Natural killer cell (primary cell): ENCODE data around the gene ST6GALNAC2. TPM values are rescaled to one million over a fixed set of nuclear protein-coding genes. Genes with fewer than 3 reads are reported as not detected.
"Not testable (repeated sequence)": the region's sequence is repeated elsewhere in the genome, so short reads cannot be mapped to it uniquely, and the experiment has no call there.

Source experiments
- ATAC-seq, 3 donors: fragments of 150-1000 bp in 2 of 3; fragments of 200-7000 bp in 1 of 3; cut with Tn5 transposase; 1 replicate in 1 of 3; 2 replicates in 2 of 3; pipeline ENCODE4 v1.10.0; 2021; ENCODE audit warnings: mild to moderate bottlenecking in 2 of 3, moderate library complexity in 2 of 3
- DNase-seq, 2 donors: peaks; one replicate each; pipeline versions ENCODE4 v3.0.0 to v3.0.0-alpha.2; 2013 to 2021; ENCODE audit warnings: mixed read lengths in 1 of 2
- H3K27ac ChIP-seq: one replicate; pipeline ENCODE4 v1.5.1; 2013; ENCODE audit warnings: mild to moderate bottlenecking, low read length
- H3K27me3 ChIP-seq: one replicate; pipeline ENCODE4 v1.6.1; 2013; ENCODE audit warnings: low read length; ENCODE audit not compliant: control insufficient read depth, insufficient read depth
- H3K36me3 ChIP-seq: one replicate; pipeline ENCODE4 v1.6.1; 2013; ENCODE audit warnings: low read length; ENCODE audit not compliant: control insufficient read depth, insufficient read depth
- H3K4me1 ChIP-seq: one replicate; pipeline ENCODE4 v1.6.1; 2013; ENCODE audit warnings: low read length; ENCODE audit not compliant: control insufficient read depth, insufficient read depth
- H3K4me3 ChIP-seq: one replicate; pipeline ENCODE4 v1.5.1; 2013; ENCODE audit warnings: low read length
- H3K9me3 ChIP-seq: one replicate; pipeline ENCODE4 v1.6.1; 2013; ENCODE audit warnings: low read length; ENCODE audit not compliant: control insufficient read depth, insufficient read depth
- H3K27ac Mint-ChIP-seq, 2 donors: one replicate each; pipeline ENCODE4 v1.8.0; 2022; ENCODE audit warnings: mild to moderate bottlenecking in 2 of 2, mixed read lengths in 2 of 2, moderate library complexity in 1 of 2
- H3K27me3 Mint-ChIP-seq, 2 donors: one replicate each; pipeline ENCODE4 v1.8.0; 2022; ENCODE audit warnings: low read depth in 2 of 2, mixed read lengths in 2 of 2
- H3K36me3 Mint-ChIP-seq: one replicate; pipeline ENCODE4 v1.8.0; 2022; ENCODE audit warnings: mixed read lengths
- H3K4me1 Mint-ChIP-seq, 2 donors: one replicate each; pipeline ENCODE4 v1.8.0; 2022; ENCODE audit warnings: mixed read lengths in 2 of 2
- H3K4me3 Mint-ChIP-seq: one replicate; pipeline ENCODE4 v1.8.0; 2022; ENCODE audit warnings: mild to moderate bottlenecking, moderate library complexity, mixed read lengths
- H3K9me3 Mint-ChIP-seq, 2 donors: one replicate each; pipeline ENCODE4 v1.8.0; 2022; ENCODE audit warnings: mixed read lengths in 2 of 2
- CTCF ChIP-seq: fragments of 200-600 bp; IDR thresholded peaks from one replicate; pipeline ENCODE4 v1.8.0; 2022; ENCODE audit warnings: antibody characterized with exemption
- WGBS: methylation state at CpG from one replicate; pipeline ENCODE4 v1.1.7; 2013; ENCODE audit warnings: missing lambda C conversion rate; ENCODE audit not compliant: insufficient coverage; 5-methylcytosine and 5-hydroxymethylcytosine counted together
- intact Hi-C: fragments of 100-400 bp; cut with micrococcal nuclease; formaldehyde crosslinking; loops from one replicate; pipeline ENCODE4 v1.14.2; 2022
- total RNA-seq, 4 donors: library from RNA; stranded (reverse); fragments of 120-200 nt in 1 of 4; gene quantifications; one replicate each; pipeline versions ENCODE4 v1.2.3 to v1.2.4, GENCODE V29; 2013 to 2022

Gene ST6GALNAC2
- total RNA-seq, 3 donors from 2014 or later (not counting 1 experiment from before 2014, with no cell fraction given): 0.65 TPM; not detected in 2

- Mint-ChIP-seq H3K4me3 (no peak overlapping the region), H3K9me3 (no peaks in the 10 kb centered on the region), H3K27ac (no peak overlapping the region), H3K4me1 (peaks cover 32 to 34% of the 10 kb centered on the region in 2 donors), H3K27me3 (no peaks in the 10 kb centered on the region), H3K36me3 (no peaks in the 10 kb centered on the region)
- Histone ChIP-seq H3K27me3 (no peaks in the 10 kb centered on the region), H3K4me3 (no peak overlapping the region), H3K36me3 (peaks cover 20% of the 10 kb centered on the region), H3K4me1 (peaks cover 38% of the 10 kb centered on the region), H3K27ac (no peak overlapping the region), H3K9me3 (no peaks in the 10 kb centered on the region)
- ATAC-seq (no peak), DNase-seq (peak in 1 of 2 donors; percentile 20)
- WGBS: 80% methylated on average over 10 of the region's 10 CpGs
- intact Hi-C loops: no loop called here
- TF ChIP-seq CTCF: no peak
Observed at GRCh38 chr17:76560036-76560876, 25.4 kb downstream of the ST6GALNAC2 start.

GRCh38 chr17:76559460-76559859 is 26.2 kb downstream of the ST6GALNAC2 start:
- intact Hi-C loops: loop anchor here (2.0 to 5.0 kb wide), 3 partner anchors 65 to 158 kb away; no protein-coding TSS in a partner anchor
- H3K9me3 Mint-ChIP-seq, H3K27ac ChIP-seq: not testable (repeated sequence)

DNA sequence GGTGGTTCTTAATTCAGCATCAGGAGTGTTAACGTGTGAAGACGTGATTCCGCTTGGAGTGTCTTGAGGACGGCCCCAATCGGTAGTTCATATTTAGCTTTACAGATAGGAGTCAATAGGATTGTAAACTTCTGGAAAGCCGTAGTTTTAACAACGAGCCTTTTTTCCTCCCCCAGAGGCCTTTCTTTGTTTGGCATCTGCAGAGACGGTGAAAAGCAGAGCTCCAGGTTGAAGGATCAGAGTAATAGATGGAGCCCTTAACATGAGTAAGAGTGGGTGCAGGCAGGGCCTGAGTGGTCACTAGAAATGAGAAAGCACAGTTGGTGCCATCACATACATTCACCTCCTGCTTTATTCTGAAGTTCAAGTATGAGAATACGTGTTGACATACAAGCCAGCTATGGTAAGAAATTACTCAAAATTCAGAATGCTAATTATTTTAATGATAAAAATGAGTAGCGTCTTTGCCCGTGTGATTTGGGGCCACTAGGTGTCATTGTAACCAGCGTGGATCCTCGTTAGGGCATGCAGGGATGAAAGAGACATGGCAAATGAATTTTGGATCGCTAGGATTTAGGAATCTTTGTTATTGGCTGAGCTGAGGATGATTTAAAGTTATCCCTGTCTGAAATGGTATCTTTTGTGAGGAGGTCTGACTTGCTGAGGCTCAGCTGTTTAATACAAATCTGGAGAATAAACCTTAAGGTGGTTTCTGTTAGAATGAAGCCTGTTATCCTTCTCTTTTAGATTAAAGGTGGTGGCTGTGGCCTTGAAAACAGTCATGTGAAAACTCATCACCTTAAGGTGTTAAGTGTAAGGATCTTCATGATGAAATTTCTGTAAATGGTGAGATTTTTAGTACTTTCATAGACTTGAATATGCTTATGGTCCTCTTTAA is 27.2 kb downstream of the ST6GALNAC2 start:
- Histone ChIP-seq H3K27me3 (no peaks in the 10 kb centered on the region), H3K4me3 (peak overlapping the region; percentile 72), H3K9me3 (no peaks in the 10 kb centered on the region), H3K4me1 (peaks cover 38% of the 10 kb centered on the region), H3K27ac (peak overlapping the region; percentile 94), H3K36me3 (peaks cover 10% of the 10 kb centered on the region)
- no peaks in the 10 kb centered on the region for H3K27me3 Mint-ChIP-seq
- H3K4me3 Mint-ChIP-seq: peak overlapping the region; percentile 100
- peak; percentile 46 for TF ChIP-seq CTCF
- H3K9me3 Mint-ChIP-seq: no peaks in the 10 kb centered on the region
- H3K4me1 Mint-ChIP-seq: peaks cover 32 to 34% of the 10 kb centered on the region in 2 donors
- intact Hi-C loops: loop anchor here (2.0 to 5.0 kb wide), 3 partner anchors 66 to 159 kb away; no protein-coding TSS in a partner anchor
- peak overlapping the region; percentile 100 for H3K27ac Mint-ChIP-seq
- DNase-seq (peak in 1 of 2 donors; percentile 55), ATAC-seq (no peak)
- no peaks in the 10 kb centered on the region for H3K36me3 Mint-ChIP-seq
- WGBS: 1% methylated on average over 14 of the region's 14 CpGs

More at GRCh38 chr17:76559460-76559859, 26.2 kb downstream of the ST6GALNAC2 start:
- WGBS: 94% methylated on average over 5 of the region's 7 CpGs
- H3K27me3 ChIP-seq, ATAC-seq, H3K27ac Mint-ChIP-seq, H3K27me3 Mint-ChIP-seq, H3K4me3 ChIP-seq, DNase-seq, H3K9me3 ChIP-seq, H3K36me3 Mint-ChIP-seq: not testable (repeated sequence)
- peaks cover 12% of the 10 kb centered on the region for H3K36me3 ChIP-seq
- peaks cover 38% of the 10 kb centered on the region for H3K4me1 ChIP-seq
- Mint-ChIP-seq H3K4me3 (peak overlapping the region; percentile 26), H3K4me1 (peaks cover 32 to 34% of the 10 kb centered on the region in 2 donors)
